PC-9 (cell line): Measurements from ENCODE around the gene NRXN2. TPM values are rescaled to one million over a fixed set of nuclear protein-coding genes. Genes with fewer than 3 reads are reported as not detected.

Experiments
- BruUV-seq: library from RNA; stranded (reverse); fragments of 400-500 nt; replicated peaks from 2 replicates; lab custom pipeline; 2021; lab: Mats Ljungman, UMichigan
- CTCF ChIA-PET: fragments of 300-600 bp; sonication (Branson Sonifier 250); formaldehyde crosslinking; loops from one replicate; lab custom pipeline; 2022; ENCODE audit warnings: antibody characterized with exemption; lab: Charles Lee
- POLR2A ChIA-PET: fragments of 300-600 bp; sonication (Branson Sonifier 250); formaldehyde crosslinking; loops from one replicate; lab custom pipeline; 2022; ENCODE audit warnings: antibody characterized with exemption; ENCODE audit not compliant: unreplicated experiment; lab: Charles Lee
- DNase-seq, 2 experiments: peaks; one replicate each; pipeline versions ENCODE4 v3.0.0 to v3.0.0-alpha.2; 2015 to 2022; ENCODE audit warnings: mixed read lengths in 1 of 2
- H2AFZ ChIP-seq: fragments of 200-600 bp; sonication (generic); 2 replicates; pipeline ENCODE4 v1.8.1; 2017; ENCODE audit warnings: antibody characterized with exemption
- H3F3A ChIP-seq: fragments of 200-600 bp; sonication (generic); 2 replicates; pipeline ENCODE4 v1.8.1; 2017; ENCODE audit warnings: antibody characterized with exemption, mild to moderate bottlenecking, low read depth; ENCODE audit not compliant: insufficient read depth
- H3K27ac ChIP-seq: fragments of 200-600 bp; sonication (generic); 2 replicates; pipeline ENCODE4 v1.6.1; 2016; ENCODE audit warnings: mixed run types
- H3K27me3 ChIP-seq: fragments of 200-600 bp; sonication (generic); 2 replicates; pipeline ENCODE4 v1.6.1; 2016; ENCODE audit warnings: low read depth, mixed run types; ENCODE audit not compliant: insufficient read depth
- H3K36me3 ChIP-seq: fragments of 200-600 bp; sonication (generic); 2 replicates; pipeline ENCODE4 v1.6.1; 2016; ENCODE audit warnings: low read depth, mixed run types
- H3K4me1 ChIP-seq: fragments of 200-600 bp; sonication (generic); replicated peaks from 2 replicates; pipeline ENCODE4 v1.6.1; 2016; ENCODE audit warnings: mixed run types; ENCODE audit not compliant: insufficient read depth
- H3K4me2 ChIP-seq: fragments of 200-600 bp; sonication (generic); 2 replicates; pipeline ENCODE4 v1.6.1; 2017; ENCODE audit warnings: mixed run types
- H3K4me3 ChIP-seq: fragments of 200-600 bp; sonication (generic); 2 replicates; pipeline ENCODE4 v1.6.1; 2016; ENCODE audit warnings: mixed run types
- H3K79me2 ChIP-seq: fragments of 200-600 bp; sonication (generic); 2 replicates; pipeline ENCODE4 v1.6.1; 2017; ENCODE audit warnings: low read depth, mixed run types
- H3K9me2 ChIP-seq: fragments of 200-600 bp; sonication (generic); 2 replicates; pipeline ENCODE4 v1.8.1; 2017; ENCODE audit warnings: mild to moderate bottlenecking; ENCODE audit not compliant: insufficient read depth
- H3K9me3 ChIP-seq: fragments of 200-600 bp; sonication (generic); 2 replicates; pipeline ENCODE4 v1.8.1; 2016; ENCODE audit warnings: low read depth; ENCODE audit not compliant: insufficient read depth
- H4K20me1 ChIP-seq: fragments of 200-600 bp; sonication (generic); 2 replicates; pipeline ENCODE4 v1.8.1; 2017; ENCODE audit not compliant: insufficient read depth
- EZH2 ChIP-seq: fragments of 200-600 bp; sonication (generic); IDR thresholded peaks from 2 replicates; pipeline ENCODE4 v1.8.0; 2017; ENCODE audit warnings: antibody characterized with exemption, low read depth
- intact Hi-C: fragments of 100-400 bp; cut with micrococcal nuclease; formaldehyde crosslinking; loops from one replicate; pipeline ENCODE4 v1.10.0; 2022; ENCODE audit not compliant: unreplicated experiment
- total RNA-seq: library from RNA; stranded (reverse); gene quantifications from 2 replicates; pipeline ENCODE4 v1.2.3, GENCODE V29; 2021
- TF ChIP-seq, protein P1 (sequence below): fragments of 200-600 bp; sonication (generic); conservative IDR thresholded peaks from 2 replicates; pipeline ENCODE4 v1.6.1; 2017; ENCODE audit warnings: mixed run types, antibody characterized with exemption, mild to moderate bottlenecking, moderate library complexity

NRXN2 gene
- total RNA-seq, 1 experiment from 2014 or later, result not detected

DNA sequence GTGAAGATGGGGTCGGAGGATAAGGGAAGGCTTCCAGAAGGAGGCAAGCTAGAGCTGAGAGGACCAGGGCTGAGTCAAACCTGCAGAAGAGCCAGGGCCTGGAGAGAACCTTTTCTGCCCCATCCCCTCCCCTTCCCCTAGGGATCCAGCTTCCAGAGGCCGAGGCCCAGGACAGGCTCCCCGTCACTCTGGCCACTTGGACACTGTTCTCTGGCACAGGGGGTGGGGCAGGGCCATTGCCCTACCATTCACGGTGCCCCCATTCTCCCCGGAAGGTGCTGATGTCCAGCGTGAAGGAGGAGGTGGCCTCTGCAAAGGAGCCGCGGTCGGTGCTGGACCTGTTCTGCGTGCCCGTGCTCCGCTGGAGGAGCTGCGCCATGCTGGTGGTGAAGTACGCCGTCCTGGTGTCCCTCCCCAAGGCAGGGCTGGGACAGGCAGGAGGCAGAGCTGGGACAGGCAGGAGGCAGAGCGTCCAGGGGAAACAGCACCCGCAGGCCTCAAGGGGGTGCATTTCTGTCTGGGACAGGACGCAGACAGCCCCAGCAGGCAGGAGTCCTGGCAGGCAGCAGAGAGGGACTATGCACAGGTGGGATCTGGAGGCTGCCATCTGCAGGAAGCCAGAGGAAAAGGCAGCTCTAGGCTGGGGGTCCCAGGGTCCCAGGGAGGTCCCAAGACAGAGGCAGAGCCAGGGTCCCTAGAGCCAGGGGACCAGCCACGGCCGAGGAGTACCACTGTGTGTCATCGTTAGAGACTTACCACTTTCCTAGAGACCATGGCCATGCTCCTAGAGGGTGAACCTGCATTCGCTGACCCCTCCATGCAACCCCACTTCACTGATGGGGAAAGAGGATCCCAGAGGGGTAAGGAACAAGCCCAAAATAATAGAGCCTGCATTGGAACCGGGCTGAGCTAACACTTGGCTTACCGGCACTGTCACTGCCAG, 157.8 kb downstream of the NRXN2 start:
- peaks cover 8% of the 10 kb centered on the region; the same call in 1 of the 2 replicates for H3F3A ChIP-seq
- peak overlapping the region; percentile 76; the same call in 1 of the 2 replicates for H3K4me2 ChIP-seq
- H3K9me2 ChIP-seq, result no peaks in the 10 kb centered on the region
- TF ChIP-seq, protein P1, sequence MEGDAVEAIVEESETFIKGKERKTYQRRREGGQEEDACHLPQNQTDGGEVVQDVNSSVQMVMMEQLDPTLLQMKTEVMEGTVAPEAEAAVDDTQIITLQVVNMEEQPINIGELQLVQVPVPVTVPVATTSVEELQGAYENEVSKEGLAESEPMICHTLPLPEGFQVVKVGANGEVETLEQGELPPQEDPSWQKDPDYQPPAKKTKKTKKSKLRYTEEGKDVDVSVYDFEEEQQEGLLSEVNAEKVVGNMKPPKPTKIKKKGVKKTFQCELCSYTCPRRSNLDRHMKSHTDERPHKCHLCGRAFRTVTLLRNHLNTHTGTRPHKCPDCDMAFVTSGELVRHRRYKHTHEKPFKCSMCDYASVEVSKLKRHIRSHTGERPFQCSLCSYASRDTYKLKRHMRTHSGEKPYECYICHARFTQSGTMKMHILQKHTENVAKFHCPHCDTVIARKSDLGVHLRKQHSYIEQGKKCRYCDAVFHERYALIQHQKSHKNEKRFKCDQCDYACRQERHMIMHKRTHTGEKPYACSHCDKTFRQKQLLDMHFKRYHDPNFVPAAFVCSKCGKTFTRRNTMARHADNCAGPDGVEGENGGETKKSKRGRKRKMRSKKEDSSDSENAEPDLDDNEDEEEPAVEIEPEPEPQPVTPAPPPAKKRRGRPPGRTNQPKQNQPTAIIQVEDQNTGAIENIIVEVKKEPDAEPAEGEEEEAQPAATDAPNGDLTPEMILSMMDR, result no peak
- TF ChIP-seq EZH2, result no peak
- H3K4me1 ChIP-seq, result peaks cover 11% of the 10 kb centered on the region
- intact Hi-C loops, result no loop called here
- DNase-seq, result no peak
- H3K79me2 ChIP-seq, result no peaks in the 10 kb centered on the region
- H3K4me3 ChIP-seq, result no peak overlapping the region
- no peaks in the 10 kb centered on the region for H3K27me3 ChIP-seq
- no peaks in the 10 kb centered on the region for H4K20me1 ChIP-seq
- no peaks in the 10 kb centered on the region for H3K36me3 ChIP-seq
- POLR2A ChIA-PET, result no interaction called here
- H3K27ac ChIP-seq, result no peak overlapping the region
- CTCF ChIA-PET, result interaction anchor here (0.6 kb wide), 1 partner anchor 115 kb away, joined by 4 read pairs; no protein-coding TSS in a partner anchor
- H3K9me3 ChIP-seq, result no peaks in the 10 kb centered on the region
- no peak overlapping the region for H2AFZ ChIP-seq
- no TSS peak for BruUV-seq

DNA sequence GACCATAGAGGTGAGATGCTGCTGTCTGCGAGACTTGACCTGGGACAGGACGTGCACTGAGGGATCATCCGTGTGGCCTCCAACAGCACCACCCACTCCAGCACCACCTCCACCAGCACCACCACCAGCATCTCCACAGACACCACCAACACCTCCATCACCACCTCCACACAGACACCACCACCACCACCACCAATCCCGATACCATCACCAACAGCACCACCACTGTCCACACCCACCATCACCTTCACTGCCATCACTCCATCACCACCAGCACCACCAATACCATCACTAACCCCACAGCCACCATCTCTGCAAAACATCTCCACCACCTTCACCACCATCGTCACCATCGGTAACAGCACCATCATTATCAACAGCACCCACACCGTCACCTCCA, 158.6 kb downstream of the NRXN2 start:
- Histone ChIP-seq H2AFZ (no peak overlapping the region), H3K27me3 (no peaks in the 10 kb centered on the region), H3K4me1 (peaks cover 11% of the 10 kb centered on the region), H3F3A (peaks cover 8% of the 10 kb centered on the region; the same call in 1 of the 2 replicates), H3K4me2 (no peak overlapping the region), H3K79me2 (no peaks in the 10 kb centered on the region), H3K9me3 (no peaks in the 10 kb centered on the region), H3K27ac (no peak overlapping the region), H3K9me2 (no peaks in the 10 kb centered on the region), H3K4me3 (no peak overlapping the region), H4K20me1 (no peaks in the 10 kb centered on the region), H3K36me3 (no peaks in the 10 kb centered on the region)
- TF ChIP-seq, protein P1, result no peak
- TF ChIP-seq EZH2, result no peak
- no peak for DNase-seq
- no TSS peak for BruUV-seq
- POLR2A ChIA-PET, result interaction anchor here (0.7 kb wide), 1 partner anchor 126 kb away, joined by 4 read pairs; no protein-coding TSS in a partner anchor
- intact Hi-C loops, result no loop called here
- CTCF ChIA-PET, result no interaction called here

DNA sequence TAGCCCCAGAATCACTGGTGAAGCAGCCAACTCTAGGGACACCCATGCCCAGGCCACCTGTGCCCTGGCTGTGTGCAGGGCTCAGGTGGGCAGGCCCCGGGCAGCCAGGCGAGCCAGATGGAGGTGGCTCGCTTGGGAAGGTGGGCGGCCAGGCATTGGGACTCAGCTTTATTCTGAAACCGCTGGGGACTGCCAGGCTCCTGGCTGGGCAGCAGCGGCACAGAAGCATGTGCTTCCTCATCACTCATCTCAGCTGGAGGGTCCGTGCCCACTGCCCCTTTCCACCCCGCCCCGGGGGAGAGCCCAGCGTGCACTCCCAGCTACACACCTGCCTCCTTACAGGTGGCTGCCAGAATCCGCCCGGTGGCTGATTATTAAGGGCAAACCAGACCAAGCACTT, 159.0 kb downstream of the NRXN2 start:
- no TSS peak for BruUV-seq
- no peak for DNase-seq
- H2AFZ ChIP-seq, result no peak overlapping the region
- H3K4me3 ChIP-seq, result no peak overlapping the region
- intact Hi-C loops, result no loop called here
- ChIA-PET CTCF (no interaction called here), POLR2A (interaction anchor here (0.7 kb wide), 1 partner anchor 125 kb away, joined by 4 read pairs; no protein-coding TSS in a partner anchor)
- no peak overlapping the region for H3K27ac ChIP-seq
- H3K79me2 ChIP-seq, result no peaks in the 10 kb centered on the region
- no peaks in the 10 kb centered on the region for H3K9me3 ChIP-seq
- H3F3A ChIP-seq, result peaks cover 8% of the 10 kb centered on the region; the same call in 1 of the 2 replicates
- no peak overlapping the region for H3K4me2 ChIP-seq
- no peaks in the 10 kb centered on the region for H3K36me3 ChIP-seq
- H3K4me1 ChIP-seq, result peaks cover 11% of the 10 kb centered on the region
- H3K27me3 ChIP-seq, result no peaks in the 10 kb centered on the region
- no peak for TF ChIP-seq EZH2
- TF ChIP-seq, protein P1, result no peak
- no peaks in the 10 kb centered on the region for H3K9me2 ChIP-seq
- no peaks in the 10 kb centered on the region for H4K20me1 ChIP-seq
